Caco-2 (cell line): ENCODE measurements around the gene APRT. TPM values are rescaled to one million over a fixed set of nuclear protein-coding genes. Genes with fewer than 3 reads are reported as not detected.

Experiments
- BruUV-seq: library from RNA; stranded (reverse); fragments of 400-500 nt; replicated peaks from 2 replicates; lab custom pipeline; 2021; lab: Mats Ljungman, UMichigan
- CTCF ChIA-PET: fragments of 300-600 bp; sonication (Branson Sonifier 250); formaldehyde crosslinking; loops from one replicate; lab custom pipeline; 2022; ENCODE audit warnings: antibody characterized with exemption; lab: Charles Lee
- POLR2A ChIA-PET: fragments of 300-600 bp; sonication (Branson Sonifier 250); formaldehyde crosslinking; loops from one replicate; lab custom pipeline; 2022; ENCODE audit warnings: antibody characterized with exemption; lab: Charles Lee
- DNase-seq, 2 experiments: peaks; one replicate each; pipeline versions ENCODE4 v3.0.0 to v3.0.0-alpha.2; 2020 to 2022
- H3K27me3 ChIP-seq: replicated peaks from 2 replicates; pipeline ENCODE4 v1.6.0; 2011; ENCODE audit warnings: low read length; ENCODE audit not compliant: control insufficient read depth, insufficient read depth
- H3K36me3 ChIP-seq: 2 replicates; pipeline ENCODE4 v1.5.1; 2011; ENCODE audit warnings: low read length; ENCODE audit not compliant: control insufficient read depth, insufficient read depth
- H3K4me1 ChIP-seq: fragments of 250-450 bp; sonication (Bioruptor Pico); 2 replicates; pipeline ENCODE4 v1.5.1; 2020; ENCODE audit warnings: mild to moderate bottlenecking
- H3K4me3 ChIP-seq: 2 replicates; pipeline ENCODE4 v1.5.1; 2011; ENCODE audit warnings: low read depth, mild to moderate bottlenecking, control low read depth, low read length
- H3K9me3 ChIP-seq: fragments of 250-450 bp; sonication (Bioruptor Pico); 2 replicates; pipeline ENCODE4 v1.5.1; 2020; ENCODE audit warnings: mild to moderate bottlenecking, moderate library complexity
- H3K27ac Mint-ChIP-seq: one replicate; pipeline ENCODE4 v1.8.0; 2022; ENCODE audit warnings: mixed read lengths; ENCODE audit not compliant: unreplicated experiment
- H3K27me3 Mint-ChIP-seq: one replicate; pipeline ENCODE4 v1.8.0; 2022; ENCODE audit warnings: mixed read lengths; ENCODE audit not compliant: insufficient read depth, unreplicated experiment
- H3K36me3 Mint-ChIP-seq: one replicate; pipeline ENCODE4 v1.8.0; 2022; ENCODE audit warnings: mild to moderate bottlenecking, mixed read lengths; ENCODE audit not compliant: insufficient read depth, unreplicated experiment
- H3K4me1 Mint-ChIP-seq: one replicate; pipeline ENCODE4 v1.8.0; 2022; ENCODE audit warnings: low read depth, mixed read lengths; ENCODE audit not compliant: unreplicated experiment
- H3K4me3 Mint-ChIP-seq: one replicate; pipeline ENCODE4 v1.8.0; 2022; ENCODE audit warnings: mild to moderate bottlenecking, moderate library complexity, mixed read lengths; ENCODE audit not compliant: unreplicated experiment
- H3K9me3 Mint-ChIP-seq: one replicate; pipeline ENCODE4 v1.8.0; 2022; ENCODE audit warnings: mixed read lengths; ENCODE audit not compliant: unreplicated experiment
- CTCF ChIP-seq, 2 experiments: fragments of 200-600 bp in 1 of 2; IDR thresholded peaks; 1 replicate in 1 of 2; 2 replicates in 1 of 2; pipeline versions ENCODE4 v1.5.1 to v1.8.0; 2011 to 2022; ENCODE audit warnings: antibody characterized with exemption in 1 of 2, control low read depth in 1 of 2, inconsistent platforms in 1 of 2, low read depth in 1 of 2, low read length in 1 of 2, mild to moderate bottlenecking in 1 of 2, moderate library complexity in 1 of 2; ENCODE audit not compliant: insufficient read depth in 1 of 2, severe bottlenecking in 1 of 2, unreplicated experiment in 1 of 2
- intact Hi-C: fragments of 100-400 bp; cut with micrococcal nuclease; formaldehyde crosslinking; loops from one replicate; pipeline ENCODE4 v1.10.0; 2022; ENCODE audit not compliant: unreplicated experiment
- total RNA-seq: library from RNA; stranded (reverse); gene quantifications from 2 replicates; pipeline ENCODE4 v1.2.3, GENCODE V29; 2022

APRT gene
- total RNA-seq, 1 experiment from 2014 or later = 251 TPM

- Histone ChIP-seq H3K4me1 (no peaks in the 10 kb centered on the region; the same call in 1 of the 2 replicates), H3K27me3 (no peaks in the 10 kb centered on the region), H3K9me3 (no peaks in the 10 kb centered on the region), H3K36me3 (peaks cover 10% of the 10 kb centered on the region), H3K4me3 (peak within 1 kb of the TSS; percentile 78)
- peak within 1 kb of the TSS; percentile 75 for H3K4me3 Mint-ChIP-seq
- H3K27ac Mint-ChIP-seq = peak within 1 kb of the TSS; percentile 72
- CTCF ChIA-PET = interaction anchor here (0.7 to 0.8 kb wide), 4 partner anchors 8 to 66 kb away, joined by 4 to 11 read pairs (median 5); partner anchors contain the start of gene APRT
- peak; percentile 80 to 94 for DNase-seq
- TF ChIP-seq CTCF (IDR thresholded peaks at IDR 0.05; ENCODE audit: insufficient read depth in 1 of 2, low read depth in 1 of 2, low read length in 1 of 2, severe bottlenecking in 1 of 2, unreplicated experiment in 1 of 2) = no peak
- H3K36me3 Mint-ChIP-seq = peaks cover 68% of the 10 kb centered on the region
- no peaks in the 10 kb centered on the region for H3K9me3 Mint-ChIP-seq
- no TSS peak for BruUV-seq
- intact Hi-C loops = no loop called here
- H3K4me1 Mint-ChIP-seq = no peaks in the 10 kb centered on the region
- POLR2A ChIA-PET = interaction anchor here (0.7 kb wide), 1 partner anchor 66 kb away, joined by 10 read pairs; no protein-coding TSS in a partner anchor
- H3K27me3 Mint-ChIP-seq = no peaks in the 10 kb centered on the region
Observed at GRCh38 chr16:88803264-88803987, 8.3 kb downstream of the APRT start, which contains the start of gene CDT1. TSS of gene CDT1 (plus strand) at chr16:88803789. CDS start at chr16:88803832, 43 bp downstream.

GRCh38 chr16:88800277-88800592 is 11.5 kb downstream of the APRT start:
- no peak for TF ChIP-seq CTCF (IDR thresholded peaks at IDR 0.05; ENCODE audit: insufficient read depth in 1 of 2, low read depth in 1 of 2, low read length in 1 of 2, severe bottlenecking in 1 of 2, unreplicated experiment in 1 of 2)
- Histone ChIP-seq H3K36me3 (peaks cover 2% of the 10 kb centered on the region; the same call in 1 of the 2 replicates), H3K9me3 (no peaks in the 10 kb centered on the region), H3K4me3 (no peak overlapping the region), H3K4me1 (no peaks in the 10 kb centered on the region; the same call in 1 of the 2 replicates), H3K27me3 (no peaks in the 10 kb centered on the region)
- H3K36me3 Mint-ChIP-seq = peaks cover 36% of the 10 kb centered on the region
- no peaks in the 10 kb centered on the region for H3K27me3 Mint-ChIP-seq
- H3K4me3 Mint-ChIP-seq = no peak overlapping the region
- ChIA-PET CTCF (interaction anchor here (2.3 kb wide), 1 partner anchor 37 kb away, joined by 9 read pairs; no protein-coding TSS in a partner anchor), POLR2A (no interaction called here)
- no peaks in the 10 kb centered on the region for H3K4me1 Mint-ChIP-seq
- no peaks in the 10 kb centered on the region for H3K9me3 Mint-ChIP-seq
- no peak overlapping the region for H3K27ac Mint-ChIP-seq
- no TSS peak for BruUV-seq
- no peak for DNase-seq
- intact Hi-C loops = no loop called here

- Mint-ChIP-seq H3K36me3 (peaks cover 31% of the 10 kb centered on the region), H3K27ac (no peak overlapping the region), H3K27me3 (no peaks in the 10 kb centered on the region), H3K4me3 (no peak overlapping the region), H3K9me3 (no peaks in the 10 kb centered on the region), H3K4me1 (no peaks in the 10 kb centered on the region)
- Histone ChIP-seq H3K27me3 (no peaks in the 10 kb centered on the region), H3K9me3 (no peaks in the 10 kb centered on the region), H3K36me3 (peaks cover 1% of the 10 kb centered on the region; the same call in 1 of the 2 replicates), H3K4me1 (no peaks in the 10 kb centered on the region; the same call in 1 of the 2 replicates), H3K4me3 (no peak overlapping the region)
- no TSS peak for BruUV-seq
- CTCF ChIA-PET = interaction anchor here (1.7 to 2.3 kb wide), 2 partner anchors 36 to 62 kb away, joined by 6 to 9 read pairs; no protein-coding TSS in a partner anchor
- no peak for TF ChIP-seq CTCF (IDR thresholded peaks at IDR 0.05; ENCODE audit: insufficient read depth in 1 of 2, low read depth in 1 of 2, low read length in 1 of 2, severe bottlenecking in 1 of 2, unreplicated experiment in 1 of 2)
- POLR2A ChIA-PET = no interaction called here
- intact Hi-C loops = no loop called here
- DNase-seq = no peak
Observed at GRCh38 chr16:88799569-88800276, 12.0 kb downstream of the APRT start.
